ENCODE measurements around the gene TSPYL1.

DNA sequence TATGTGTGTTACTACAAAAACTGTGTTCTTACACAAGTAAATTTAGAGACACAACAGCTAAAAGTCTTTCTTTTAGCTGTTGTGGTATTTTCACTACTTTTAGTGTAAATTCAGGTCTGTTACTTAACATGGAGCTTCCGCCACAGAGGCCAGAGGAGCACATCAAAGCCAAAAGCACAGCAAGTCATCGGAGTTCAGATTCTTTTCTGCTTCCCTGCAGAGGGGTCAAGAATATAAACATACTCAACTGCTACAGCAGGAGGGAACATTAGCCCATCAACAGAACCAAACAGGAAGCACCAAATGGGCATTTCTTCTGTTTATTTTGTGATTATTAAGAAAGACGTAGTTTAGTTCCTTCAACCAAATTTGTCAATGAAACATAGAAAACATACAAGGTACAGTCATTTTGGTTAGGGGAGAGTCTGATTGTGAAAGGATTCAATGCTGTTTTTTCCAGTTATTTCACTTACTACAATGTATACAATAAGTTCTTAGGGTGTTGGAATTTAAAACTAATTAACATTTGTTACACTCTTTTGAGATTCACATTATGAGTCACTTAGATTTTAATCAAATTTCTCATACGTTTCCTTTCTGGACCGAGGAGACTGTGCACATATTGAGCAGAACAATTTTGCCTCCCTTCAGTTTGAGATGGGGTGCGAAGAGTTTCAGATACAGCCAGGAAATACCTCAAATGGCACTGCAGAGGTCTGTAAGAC is 48.2 kb upstream of the TSPYL1 start:
- TF ChIP-seq, protein P1, sequence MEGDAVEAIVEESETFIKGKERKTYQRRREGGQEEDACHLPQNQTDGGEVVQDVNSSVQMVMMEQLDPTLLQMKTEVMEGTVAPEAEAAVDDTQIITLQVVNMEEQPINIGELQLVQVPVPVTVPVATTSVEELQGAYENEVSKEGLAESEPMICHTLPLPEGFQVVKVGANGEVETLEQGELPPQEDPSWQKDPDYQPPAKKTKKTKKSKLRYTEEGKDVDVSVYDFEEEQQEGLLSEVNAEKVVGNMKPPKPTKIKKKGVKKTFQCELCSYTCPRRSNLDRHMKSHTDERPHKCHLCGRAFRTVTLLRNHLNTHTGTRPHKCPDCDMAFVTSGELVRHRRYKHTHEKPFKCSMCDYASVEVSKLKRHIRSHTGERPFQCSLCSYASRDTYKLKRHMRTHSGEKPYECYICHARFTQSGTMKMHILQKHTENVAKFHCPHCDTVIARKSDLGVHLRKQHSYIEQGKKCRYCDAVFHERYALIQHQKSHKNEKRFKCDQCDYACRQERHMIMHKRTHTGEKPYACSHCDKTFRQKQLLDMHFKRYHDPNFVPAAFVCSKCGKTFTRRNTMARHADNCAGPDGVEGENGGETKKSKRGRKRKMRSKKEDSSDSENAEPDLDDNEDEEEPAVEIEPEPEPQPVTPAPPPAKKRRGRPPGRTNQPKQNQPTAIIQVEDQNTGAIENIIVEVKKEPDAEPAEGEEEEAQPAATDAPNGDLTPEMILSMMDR (IDR thresholded peaks at IDR 0.05; ENCODE audit: insufficient read depth, low read length) = no peak
- TF ChIP-seq, protein P2, sequence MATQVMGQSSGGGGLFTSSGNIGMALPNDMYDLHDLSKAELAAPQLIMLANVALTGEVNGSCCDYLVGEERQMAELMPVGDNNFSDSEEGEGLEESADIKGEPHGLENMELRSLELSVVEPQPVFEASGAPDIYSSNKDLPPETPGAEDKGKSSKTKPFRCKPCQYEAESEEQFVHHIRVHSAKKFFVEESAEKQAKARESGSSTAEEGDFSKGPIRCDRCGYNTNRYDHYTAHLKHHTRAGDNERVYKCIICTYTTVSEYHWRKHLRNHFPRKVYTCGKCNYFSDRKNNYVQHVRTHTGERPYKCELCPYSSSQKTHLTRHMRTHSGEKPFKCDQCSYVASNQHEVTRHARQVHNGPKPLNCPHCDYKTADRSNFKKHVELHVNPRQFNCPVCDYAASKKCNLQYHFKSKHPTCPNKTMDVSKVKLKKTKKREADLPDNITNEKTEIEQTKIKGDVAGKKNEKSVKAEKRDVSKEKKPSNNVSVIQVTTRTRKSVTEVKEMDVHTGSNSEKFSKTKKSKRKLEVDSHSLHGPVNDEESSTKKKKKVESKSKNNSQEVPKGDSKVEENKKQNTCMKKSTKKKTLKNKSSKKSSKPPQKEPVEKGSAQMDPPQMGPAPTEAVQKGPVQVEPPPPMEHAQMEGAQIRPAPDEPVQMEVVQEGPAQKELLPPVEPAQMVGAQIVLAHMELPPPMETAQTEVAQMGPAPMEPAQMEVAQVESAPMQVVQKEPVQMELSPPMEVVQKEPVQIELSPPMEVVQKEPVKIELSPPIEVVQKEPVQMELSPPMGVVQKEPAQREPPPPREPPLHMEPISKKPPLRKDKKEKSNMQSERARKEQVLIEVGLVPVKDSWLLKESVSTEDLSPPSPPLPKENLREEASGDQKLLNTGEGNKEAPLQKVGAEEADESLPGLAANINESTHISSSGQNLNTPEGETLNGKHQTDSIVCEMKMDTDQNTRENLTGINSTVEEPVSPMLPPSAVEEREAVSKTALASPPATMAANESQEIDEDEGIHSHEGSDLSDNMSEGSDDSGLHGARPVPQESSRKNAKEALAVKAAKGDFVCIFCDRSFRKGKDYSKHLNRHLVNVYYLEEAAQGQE (IDR thresholded peaks at IDR 0.05; ENCODE audit: insufficient replicate concordance, low read depth) = no peak
- TF ChIP-seq GABPA (IDR thresholded peaks at IDR 0.05; ENCODE audit: low read depth) = no peak
- no peak for TF ChIP-seq POLR2AphosphoS5 (IDR thresholded peaks at IDR 0.05; ENCODE audit: low read depth)

Measured in HL-60 (cell line).